OCI-LY3 (cell line): ENCODE data around the gene C10orf90.

Experiments used
- H2AFZ ChIP-seq: fragments of 200-600, 300-600 bp; shearing (Covaris generic); 2 replicates; pipeline ENCODE4 v1.6.0; 2014; ENCODE audit warnings: antibody characterized with exemption, low read depth, low read length
- H3K27ac ChIP-seq: fragments of 200-600, 300-600 bp; sonication (generic); 2 replicates; pipeline ENCODE4 v1.5.1; 2014; ENCODE audit warnings: mild to moderate bottlenecking, low read length, moderate library complexity, mixed read lengths
- H3K27me3 ChIP-seq: fragments of 200-600, 300-600 bp; sonication (generic); 2 replicates; pipeline ENCODE4 v1.6.1; 2014; ENCODE audit warnings: low read depth, low read length, mixed read lengths
- H3K36me3 ChIP-seq: fragments of 200-600, 300-600 bp; sonication (generic); replicated peaks from 2 replicates; pipeline ENCODE3; 2014; ENCODE audit warnings: low read depth, low read length, mixed read lengths
- H3K4me1 ChIP-seq: fragments of 300-600, 200-600 bp; sonication (generic); 2 replicates; pipeline ENCODE4 v1.6.1; 2014; ENCODE audit warnings: low read length, mixed read lengths
- H3K4me2 ChIP-seq: fragments of 200-600, 300-600 bp; sonication (generic); 2 replicates; pipeline ENCODE4 v1.6.1; 2014; ENCODE audit warnings: low read length, mixed read lengths
- H3K4me3 ChIP-seq: fragments of 300-600, 200-600 bp; sonication (generic); 2 replicates; pipeline ENCODE4 v1.5.1; 2014; ENCODE audit warnings: antibody characterized with exemption, mild to moderate bottlenecking, low read length, moderate library complexity
- H3K79me2 ChIP-seq: fragments of 300-600, 200-600 bp; shearing (Covaris generic); 2 replicates; pipeline ENCODE4 v1.6.1; 2014; ENCODE audit warnings: mild to moderate bottlenecking, low read length, mixed read lengths
- H3K9ac ChIP-seq: fragments of 300-600, 200-600 bp; shearing (Covaris generic); 2 replicates; pipeline ENCODE4 v1.6.0; 2014; ENCODE audit warnings: mild to moderate bottlenecking, low read length, moderate library complexity
- H3K9me3 ChIP-seq: fragments of 200-600, 300-600 bp; shearing (Covaris generic); 2 replicates; pipeline ENCODE4 v1.6.1; 2014; ENCODE audit warnings: low read length, mixed read lengths; ENCODE audit not compliant: insufficient read depth
- H4K20me1 ChIP-seq: fragments of 200-600, 300-600 bp; sonication (generic); 2 replicates; pipeline ENCODE4 v1.6.1; 2016; ENCODE audit warnings: low read length, mixed read lengths; ENCODE audit not compliant: insufficient read depth
- CTCF ChIP-seq: fragments of 200-600, 300-600 bp; sonication (generic); IDR thresholded peaks from 2 replicates; pipeline ENCODE4 v1.5.1; 2014; ENCODE audit warnings: antibody characterized with exemption, low read length, low read depth
- EZH2phosphoT487 ChIP-seq: fragments of 200-600 bp; shearing (Covaris generic); IDR thresholded peaks from 2 replicates; pipeline ENCODE4 v1.6.1; 2018; ENCODE audit warnings: antibody characterized with exemption, mixed run types, low read depth

The C10orf90 gene

GRCh38 chr10:126402721-126403695 lies 267.5 kb downstream of the C10orf90 start:
- H3K27ac ChIP-seq = no peak overlapping the region
- H4K20me1 ChIP-seq = no peaks in the 10 kb centered on the region
- no peak for TF ChIP-seq CTCF
- TF ChIP-seq EZH2phosphoT487 = no peak
- no peak overlapping the region for H3K4me2 ChIP-seq
- no peaks in the 10 kb centered on the region for H3K4me1 ChIP-seq
- H3K79me2 ChIP-seq = no peaks in the 10 kb centered on the region
- no peak overlapping the region for H3K9ac ChIP-seq
- H3K27me3 ChIP-seq = no peaks in the 10 kb centered on the region
- H2AFZ ChIP-seq = no peak overlapping the region
- no peak overlapping the region for H3K4me3 ChIP-seq
- no peaks in the 10 kb centered on the region for H3K36me3 ChIP-seq
- H3K9me3 ChIP-seq = no peaks in the 10 kb centered on the region

GRCh38 chr10:126400641-126401040 lies 269.9 kb downstream of the C10orf90 start:
- H3K9me3 ChIP-seq = no peaks in the 10 kb centered on the region
- H3K4me1 ChIP-seq = no peaks in the 10 kb centered on the region
- no peaks in the 10 kb centered on the region for H3K79me2 ChIP-seq
- H3K9ac ChIP-seq = no peak overlapping the region
- no peaks in the 10 kb centered on the region for H4K20me1 ChIP-seq
- H3K4me2 ChIP-seq = no peak overlapping the region
- H2AFZ ChIP-seq = no peak overlapping the region
- no peak overlapping the region for H3K27ac ChIP-seq
- no peak overlapping the region for H3K4me3 ChIP-seq
- no peak for TF ChIP-seq CTCF
- TF ChIP-seq EZH2phosphoT487 = no peak
- H3K27me3 ChIP-seq = no peaks in the 10 kb centered on the region
- no peaks in the 10 kb centered on the region for H3K36me3 ChIP-seq

GRCh38 chr10:126398924-126399323 lies 271.6 kb downstream of the C10orf90 start:
- Histone ChIP-seq H3K4me3 (no peak overlapping the region), H3K27ac (no peak overlapping the region), H3K9me3 (no peaks in the 10 kb centered on the region), H3K27me3 (no peaks in the 10 kb centered on the region), H3K4me1 (no peaks in the 10 kb centered on the region), H3K36me3 (no peaks in the 10 kb centered on the region), H3K4me2 (no peak overlapping the region), H3K79me2 (no peaks in the 10 kb centered on the region), H3K9ac (no peak overlapping the region), H4K20me1 (no peaks in the 10 kb centered on the region), H2AFZ (no peak overlapping the region)
- no peak for TF ChIP-seq EZH2phosphoT487
- no peak for TF ChIP-seq CTCF

- Histone ChIP-seq H3K36me3 (no peaks in the 10 kb centered on the region), H3K9me3 (no peaks in the 10 kb centered on the region), H3K27me3 (no peaks in the 10 kb centered on the region), H3K4me3 (no peak overlapping the region), H3K79me2 (no peaks in the 10 kb centered on the region), H3K27ac (no peak overlapping the region), H3K9ac (no peak overlapping the region), H4K20me1 (no peaks in the 10 kb centered on the region), H3K4me1 (no peaks in the 10 kb centered on the region), H3K4me2 (no peak overlapping the region), H2AFZ (no peak overlapping the region)
- TF ChIP-seq EZH2phosphoT487 (no peak), CTCF (no peak)
These were observed 272.1 kb downstream of the C10orf90 start for GRCh38 chr10:126398383-126398743.
